ENCODE data around the gene FBXL7. TPM values are rescaled to one million over a fixed set of nuclear protein-coding genes. Genes with fewer than 3 reads are reported as not detected.

Gene FBXL7
- polyA plus RNA-seq, 1 donor (not counting 4 experiments of a cell fraction or from before 2014, with no cell fraction given): 0.22 TPM

DNA sequence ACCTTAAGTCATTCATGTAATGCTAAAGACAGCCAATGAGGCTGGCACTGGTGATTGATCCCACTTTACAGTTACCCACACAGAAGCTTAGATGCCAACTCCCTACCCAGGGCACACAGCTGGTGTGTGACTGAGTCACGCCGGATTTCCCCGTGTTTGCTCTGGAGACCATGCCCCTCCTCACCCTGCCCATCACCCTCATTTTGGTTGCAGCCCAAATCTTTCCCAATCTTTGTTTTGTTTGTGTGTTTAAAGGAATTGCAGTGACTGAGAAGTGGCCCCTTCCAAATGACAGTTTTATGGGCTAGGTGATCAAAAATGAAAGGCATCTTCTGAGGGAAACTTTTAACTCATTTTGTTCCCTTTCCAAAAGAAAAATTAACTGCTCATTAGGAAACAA is 10.9 kb downstream of the FBXL7 start:
- no peaks in the 10 kb centered on the region for H4K20me1 ChIP-seq (ENCODE audit: control insufficient read depth, extremely low read depth, insufficient read depth, low read length)
- no peaks in the 10 kb centered on the region for H3K79me2 ChIP-seq (ENCODE audit: control insufficient read depth, insufficient read depth, low read length)
- no peak overlapping the region for H3K4me3 ChIP-seq (ENCODE audit: control insufficient read depth in 2 of 3, extremely low read depth in 1 of 3, insufficient read depth in 2 of 3, low read depth in 1 of 3, low read length in 3 of 3)
- no peaks in the 10 kb centered on the region for H3K9me3 ChIP-seq (ENCODE audit: control insufficient read depth, low read depth, low read length)
- TF ChIP-seq EZH2 (IDR thresholded peaks at IDR 0.05; ENCODE audit: low read length) (no peak), CTCF (optimal IDR thresholded peaks at IDR 0.05 in 1 of 3, IDR thresholded peaks at IDR 0.05 in 1 of 3, conservative IDR thresholded peaks at IDR 0.05 in 1 of 3; ENCODE audit: extremely low read depth in 1 of 3, insufficient read depth in 2 of 3, low read length in 3 of 3) (no peak)
- H3K4me1 ChIP-seq (ENCODE audit: control insufficient read depth, extremely low read depth, insufficient read depth, low read length): no peaks in the 10 kb centered on the region
- no peak overlapping the region for H2AFZ ChIP-seq (ENCODE audit: control insufficient read depth, low read length)
- no peaks in the 10 kb centered on the region for H3K9me1 ChIP-seq (ENCODE audit: control insufficient read depth, extremely low read depth, insufficient read depth, low read length)
- no peak overlapping the region for H3K9ac ChIP-seq (ENCODE audit: control insufficient read depth, extremely low read depth, insufficient read depth, low read length)
- DNase-seq (ENCODE audit: low read depth, low spot score) (no peak), FAIRE-seq (no peak)
- no peaks in the 10 kb centered on the region for H3K27me3 ChIP-seq (ENCODE audit: control insufficient read depth, extremely low read depth, insufficient read depth, low read length)
- dilution Hi-C loops (cut with MboI; ENCODE audit: extremely low pct_ligation_motif_present, low sequenced_read_pairs): no loop called here
- no peak overlapping the region for H3K27ac ChIP-seq (ENCODE audit: control insufficient read depth, insufficient read depth, low read length)
- H3K4me2 ChIP-seq (ENCODE audit: control insufficient read depth, extremely low read depth, insufficient read depth, low read depth, low read length): no peak overlapping the region
- H3K36me3 ChIP-seq (ENCODE audit: control insufficient read depth in 2 of 2, extremely low read depth in 1 of 2, insufficient read depth in 2 of 2, low read length in 2 of 2): no peaks in the 10 kb centered on the region

- Histone ChIP-seq H3K27me3 (ENCODE audit: control insufficient read depth, extremely low read depth, insufficient read depth, low read length) (no peaks in the 10 kb centered on the region), H2AFZ (ENCODE audit: control insufficient read depth, low read length) (no peak overlapping the region), H3K4me3 (ENCODE audit: control insufficient read depth in 2 of 3, extremely low read depth in 1 of 3, insufficient read depth in 2 of 3, low read depth in 1 of 3, low read length in 3 of 3) (no peak overlapping the region), H3K79me2 (ENCODE audit: control insufficient read depth, insufficient read depth, low read length) (no peaks in the 10 kb centered on the region), H3K9me1 (ENCODE audit: control insufficient read depth, extremely low read depth, insufficient read depth, low read length) (no peaks in the 10 kb centered on the region), H3K9me3 (ENCODE audit: control insufficient read depth, low read depth, low read length) (no peaks in the 10 kb centered on the region), H3K9ac (ENCODE audit: control insufficient read depth, extremely low read depth, insufficient read depth, low read length) (no peak overlapping the region), H3K36me3 (ENCODE audit: control insufficient read depth in 2 of 2, extremely low read depth in 1 of 2, insufficient read depth in 2 of 2, low read length in 2 of 2) (no peaks in the 10 kb centered on the region), H3K4me2 (ENCODE audit: control insufficient read depth, extremely low read depth, insufficient read depth, low read depth, low read length) (no peak overlapping the region), H3K27ac (ENCODE audit: control insufficient read depth, insufficient read depth, low read length) (no peak overlapping the region), H3K4me1 (ENCODE audit: control insufficient read depth, extremely low read depth, insufficient read depth, low read length) (no peaks in the 10 kb centered on the region), H4K20me1 (ENCODE audit: control insufficient read depth, extremely low read depth, insufficient read depth, low read length) (no peaks in the 10 kb centered on the region)
- DNase-seq (ENCODE audit: low read depth, low spot score) (no peak), FAIRE-seq (no peak)
- TF ChIP-seq EZH2 (IDR thresholded peaks at IDR 0.05; ENCODE audit: low read length) (no peak), CTCF (optimal IDR thresholded peaks at IDR 0.05 in 1 of 3, IDR thresholded peaks at IDR 0.05 in 1 of 3, conservative IDR thresholded peaks at IDR 0.05 in 1 of 3; ENCODE audit: extremely low read depth in 1 of 3, insufficient read depth in 2 of 3, low read length in 3 of 3) (no peak)
- dilution Hi-C loops (cut with MboI; ENCODE audit: extremely low pct_ligation_motif_present, low sequenced_read_pairs): no loop called here
Measured at GRCh38 chr5:15513431-15513830, 13.5 kb downstream of the FBXL7 start.
